Activated CD4-positive, alpha-beta T cell treated with anti-CD3 and anti-CD28 coated beads, Interleukin-2, amount 50 U/mL, for 16 hours (primary cell): ENCODE results near the gene EHBP1L1.

Experiments used
- DNase-seq: peaks from one replicate; pipeline ENCODE4 v3.0.0-alpha.2; 2020

EHBP1L1 gene

GRCh38 chr11:65580031-65580692 lies 4.3 kb downstream of the EHBP1L1 start:
- DNase-seq: no peak

- DNase-seq: no peak
Observed at GRCh38 chr11:65580756-65581155, 4.9 kb downstream of the EHBP1L1 start.

GRCh38 chr11:65581928-65582327 lies 6.1 kb downstream of the EHBP1L1 start:
- DNase-seq: no peak

GRCh38 chr11:65583589-65583988 lies 7.7 kb downstream of the EHBP1L1 start:
- no peak for DNase-seq

- DNase-seq: no peak
Observed at GRCh38 chr11:65584106-65584505, 8.3 kb downstream of the EHBP1L1 start.

- DNase-seq: no peak
Observed at GRCh38 chr11:65584723-65585171, 8.9 kb downstream of the EHBP1L1 start.

- no peak for DNase-seq
Observed at GRCh38 chr11:65585396-65586246, 9.8 kb downstream of the EHBP1L1 start.

- DNase-seq: no peak
Observed at GRCh38 chr11:65586247-65586630, 10.4 kb downstream of the EHBP1L1 start.

GRCh38 chr11:65586676-65587075 lies 10.8 kb downstream of the EHBP1L1 start:
- no peak for DNase-seq

- peak; percentile 92 for DNase-seq
Observed at GRCh38 chr11:65588199-65589054, 12.6 kb downstream of the EHBP1L1 start.

- DNase-seq: no peak
Observed at GRCh38 chr11:65589444-65590239, 13.8 kb downstream of the EHBP1L1 start.

- no peak for DNase-seq
Observed at GRCh38 chr11:65590240-65590738, 14.4 kb downstream of the EHBP1L1 start.

GRCh38 chr11:65591939-65592857 lies 16.3 kb downstream of the EHBP1L1 start:
- no peak for DNase-seq

- DNase-seq: no peak
Observed at GRCh38 chr11:65592858-65593517, 17.1 kb downstream of the EHBP1L1 start.

- no peak for DNase-seq
Observed at GRCh38 chr11:65593518-65594414, 17.9 kb downstream of the EHBP1L1 start.

GRCh38 chr11:65595131-65595530 lies 19.3 kb downstream of the EHBP1L1 start:
- DNase-seq: no peak

- no peak for DNase-seq
Observed at GRCh38 chr11:65595543-65596281, 19.9 kb downstream of the EHBP1L1 start, which contains the start of gene KCNK7. TSS of gene KCNK7 (minus strand) at chr11:65595800. CDS start at chr11:65595772, 28 bp downstream.

GRCh38 chr11:65596520-65596919 lies 20.7 kb downstream of the EHBP1L1 start:
- DNase-seq: no peak
